Middle frontal gyrus (tissue), 1 donor: ENCODE measurements around the gene KCNIP1.

Source experiments
- DNase-seq: peaks from one replicate; pipeline ENCODE4 v3.0.0-alpha.2; 2015; ENCODE audit warnings: low spot score; ENCODE audit errors: extremely low spot score

Gene KCNIP1

GRCh38 chr5:170503990-170504596 lies at the start of gene KCNIP1:
TSS of gene KCNIP1 (plus strand) at chr5:170504020.
- DNase-seq = no peak

GRCh38 chr5:170463426-170463825 lies 40.4 kb upstream of the KCNIP1 start:
- DNase-seq = no peak

- DNase-seq = no peak
These were observed 39.3 kb upstream of the KCNIP1 start for GRCh38 chr5:170464280-170465127.

GRCh38 chr5:170466553-170466952 lies 37.3 kb upstream of the KCNIP1 start:
- DNase-seq = no peak

- no peak for DNase-seq
These were observed 36.7 kb upstream of the KCNIP1 start for GRCh38 chr5:170466988-170467707.

- no peak for DNase-seq
These were observed 35.1 kb upstream of the KCNIP1 start for GRCh38 chr5:170468633-170469285.

- DNase-seq = no peak
These were observed 34.4 kb upstream of the KCNIP1 start for GRCh38 chr5:170469414-170469813.

GRCh38 chr5:170470275-170470674 lies 33.5 kb upstream of the KCNIP1 start:
- DNase-seq = no peak

- no peak for DNase-seq
These were observed 32.9 kb upstream of the KCNIP1 start for GRCh38 chr5:170470808-170471404.

- no peak for DNase-seq
These were observed 32.2 kb upstream of the KCNIP1 start for GRCh38 chr5:170471551-170472178.

GRCh38 chr5:170473642-170474041 lies 30.2 kb upstream of the KCNIP1 start:
- DNase-seq = no peak

- DNase-seq = no peak
These were observed 29.1 kb upstream of the KCNIP1 start for GRCh38 chr5:170474489-170475274.

- DNase-seq = no peak
These were observed 28.4 kb upstream of the KCNIP1 start for GRCh38 chr5:170475294-170476000.

GRCh38 chr5:170476704-170477103 lies 27.1 kb upstream of the KCNIP1 start:
- DNase-seq = no peak

- no peak for DNase-seq
These were observed 25.9 kb upstream of the KCNIP1 start for GRCh38 chr5:170477906-170478305.

GRCh38 chr5:170478306-170478705 lies 25.5 kb upstream of the KCNIP1 start:
- no peak for DNase-seq

- no peak for DNase-seq
These were observed 24.3 kb upstream of the KCNIP1 start for GRCh38 chr5:170479484-170479883.

- DNase-seq = no peak
These were observed 23.6 kb upstream of the KCNIP1 start for GRCh38 chr5:170480260-170480659.

GRCh38 chr5:170481849-170482248 lies 22.0 kb upstream of the KCNIP1 start:
- no peak for DNase-seq
